ENCODE measurements around the gene MSH3.

Gene MSH3

DNA sequence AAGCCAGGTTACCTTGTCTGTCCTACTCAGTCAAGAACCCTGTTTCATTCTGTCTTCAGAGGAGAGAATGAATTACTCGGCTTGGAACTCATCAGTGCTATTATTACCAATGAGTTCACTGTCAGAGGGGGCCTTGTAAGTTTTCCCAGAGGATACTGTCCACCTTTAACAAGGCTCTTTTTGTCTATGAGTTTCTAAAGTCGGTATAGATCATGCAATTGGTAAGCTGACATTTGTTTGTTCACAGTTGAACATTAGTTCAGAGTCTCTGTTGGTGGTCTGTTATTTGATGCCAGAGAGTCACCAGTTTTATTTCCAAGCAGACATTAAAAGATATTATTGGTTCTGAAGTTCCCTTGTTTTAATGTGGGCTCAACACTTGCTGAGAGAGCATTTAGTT, 58.5 kb downstream of the MSH3 start:
- TF ChIP-seq ZNF274 (IDR thresholded peaks at IDR 0.05; ENCODE audit: low read depth, low read length) (no peak), YY1 (IDR thresholded peaks at IDR 0.05; ENCODE audit: insufficient read depth, insufficient read length) (no peak), SUZ12 (IDR thresholded peaks at IDR 0.05; ENCODE audit: extremely low read depth, insufficient read depth, insufficient read length) (no peak)
- H3K36me3 ChIP-seq (ENCODE audit: insufficient read depth, insufficient read length, low read length), result peaks cover 8% of the 10 kb centered on the region
- no peak overlapping the region for H3K4me3 ChIP-seq (ENCODE audit: insufficient read length, low read depth)
- no peak for DNase-seq (ENCODE audit: low read depth, low spot score)
- H3K9me3 ChIP-seq (ENCODE audit: insufficient read depth, low read length), result no peaks in the 10 kb centered on the region
- no peaks in the 10 kb centered on the region for H3K27me3 ChIP-seq (ENCODE audit: insufficient read depth, insufficient read length)
- H3K9ac ChIP-seq (ENCODE audit: insufficient read length, low read depth), result no peak overlapping the region
- no peaks in the 10 kb centered on the region for H3K4me1 ChIP-seq (ENCODE audit: insufficient read depth, insufficient read length)

DNA sequence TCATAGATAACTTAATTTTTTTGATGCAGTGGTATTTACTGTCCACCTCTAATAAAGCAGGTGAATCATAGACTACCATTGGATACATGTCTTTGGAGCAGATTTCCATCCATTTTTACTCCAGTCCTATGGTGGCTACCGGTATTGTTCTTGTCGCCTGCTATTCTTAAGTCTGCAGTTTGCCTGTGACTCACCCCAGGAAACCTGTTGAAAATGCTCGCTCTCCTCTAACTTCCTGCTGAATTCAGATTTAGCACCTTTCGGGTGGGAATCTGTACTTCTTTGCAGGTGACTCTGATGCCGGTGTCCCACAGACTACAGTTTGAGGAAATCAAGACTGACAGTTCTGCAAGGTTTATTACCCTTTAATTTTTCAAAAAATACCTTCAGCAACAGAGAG, 59.2 kb downstream of the MSH3 start:
- TF ChIP-seq SUZ12 (IDR thresholded peaks at IDR 0.05; ENCODE audit: extremely low read depth, insufficient read depth, insufficient read length), result no peak
- no peak for DNase-seq (ENCODE audit: low read depth, low spot score)
- no peaks in the 10 kb centered on the region for H3K9me3 ChIP-seq (ENCODE audit: insufficient read depth, low read length)
- no peak overlapping the region for H3K4me3 ChIP-seq (ENCODE audit: insufficient read length, low read depth)
- H3K4me1 ChIP-seq (ENCODE audit: insufficient read depth, insufficient read length), result no peaks in the 10 kb centered on the region
- H3K27me3 ChIP-seq (ENCODE audit: insufficient read depth, insufficient read length), result no peaks in the 10 kb centered on the region
- no peak overlapping the region for H3K9ac ChIP-seq (ENCODE audit: insufficient read length, low read depth)
- H3K36me3 ChIP-seq (ENCODE audit: insufficient read depth, insufficient read length, low read length), result peaks cover 8% of the 10 kb centered on the region

DNA sequence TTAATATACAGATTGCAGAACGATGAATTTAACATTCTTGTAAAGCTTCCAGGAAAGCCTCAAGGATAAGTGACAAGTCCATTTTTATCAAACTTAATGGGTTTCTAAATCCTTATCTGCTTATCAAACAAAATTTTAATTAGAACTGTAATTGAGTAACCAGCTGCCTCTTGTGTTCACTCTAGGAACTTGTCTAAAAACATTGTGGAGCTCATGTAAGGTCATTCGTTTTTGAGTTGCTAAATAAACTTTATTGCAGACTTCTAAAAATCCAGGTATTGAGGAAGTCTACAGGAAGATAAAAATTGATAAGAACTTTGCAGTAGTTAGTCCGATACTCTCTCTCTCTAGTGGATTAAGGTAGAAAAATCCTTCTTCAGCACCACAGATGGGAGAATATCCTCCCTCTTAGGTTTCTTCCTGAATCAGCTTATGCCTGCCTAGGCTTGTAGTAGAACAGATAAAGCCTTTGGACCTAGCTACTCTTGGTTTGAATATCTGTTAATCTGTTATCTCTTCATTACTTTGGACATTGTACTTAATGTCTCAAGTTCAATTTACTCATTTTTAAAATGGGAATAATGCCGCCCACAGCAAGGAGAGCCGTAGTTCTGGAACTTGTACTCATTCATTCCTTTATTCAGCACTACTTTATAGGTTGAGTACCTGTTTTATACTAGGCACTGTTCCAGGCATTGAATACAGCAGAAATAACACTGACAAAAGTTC, 60.3 kb downstream of the MSH3 start:
- TF ChIP-seq SUZ12 (IDR thresholded peaks at IDR 0.05; ENCODE audit: extremely low read depth, insufficient read depth, insufficient read length), result no peak
- no peak for TF ChIP-seq YY1 (IDR thresholded peaks at IDR 0.05; ENCODE audit: insufficient read depth, insufficient read length)
- TF ChIP-seq ZNF274 (IDR thresholded peaks at IDR 0.05; ENCODE audit: low read depth, low read length), result no peak
- 0 out of 2 replicates have a peak, but pooled peaks cover 2% of the 10 kb centered on the region for H3K9me3 ChIP-seq (ENCODE audit: insufficient read depth, low read length)
- H3K9ac ChIP-seq (ENCODE audit: insufficient read length, low read depth), result no peak overlapping the region
- H3K36me3 ChIP-seq (ENCODE audit: insufficient read depth, insufficient read length, low read length), result peaks cover 8% of the 10 kb centered on the region
- no peaks in the 10 kb centered on the region for H3K4me1 ChIP-seq (ENCODE audit: insufficient read depth, insufficient read length)
- no peak overlapping the region for H3K4me3 ChIP-seq (ENCODE audit: insufficient read length, low read depth)
- DNase-seq (ENCODE audit: low read depth, low spot score), result no peak
- H3K27me3 ChIP-seq (ENCODE audit: insufficient read depth, insufficient read length), result no peaks in the 10 kb centered on the region

DNA sequence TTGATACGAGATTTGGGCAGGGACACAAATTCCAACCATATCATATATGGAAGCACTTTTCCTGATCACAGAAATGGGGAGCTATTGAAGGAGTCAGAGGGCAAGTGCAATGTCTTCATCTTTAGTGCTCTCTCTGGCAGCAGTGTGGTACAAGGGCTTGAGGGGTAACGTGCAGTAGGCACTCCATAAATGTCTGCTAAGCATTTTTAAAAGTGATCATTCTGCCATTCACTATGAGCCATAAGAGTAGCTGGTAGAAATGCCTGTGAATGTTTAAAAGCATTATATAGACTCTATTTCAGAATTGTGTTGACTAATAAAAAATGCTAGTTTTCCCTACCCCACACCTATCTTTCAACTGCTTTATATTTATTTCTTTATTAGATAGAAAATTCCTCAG, 61.4 kb downstream of the MSH3 start:
- no peak for DNase-seq (ENCODE audit: low read depth, low spot score)
- TF ChIP-seq SUZ12 (IDR thresholded peaks at IDR 0.05; ENCODE audit: extremely low read depth, insufficient read depth, insufficient read length), result no peak
- no peak for TF ChIP-seq ZNF274 (IDR thresholded peaks at IDR 0.05; ENCODE audit: low read depth, low read length)
- TF ChIP-seq YY1 (IDR thresholded peaks at IDR 0.05; ENCODE audit: insufficient read depth, insufficient read length), result no peak
- peaks cover 8% of the 10 kb centered on the region for H3K36me3 ChIP-seq (ENCODE audit: insufficient read depth, insufficient read length, low read length)
- no peak overlapping the region for H3K4me3 ChIP-seq (ENCODE audit: insufficient read length, low read depth)
- H3K9ac ChIP-seq (ENCODE audit: insufficient read length, low read depth), result no peak overlapping the region
- no peaks in the 10 kb centered on the region for H3K4me1 ChIP-seq (ENCODE audit: insufficient read depth, insufficient read length)
- no peaks in the 10 kb centered on the region for H3K27me3 ChIP-seq (ENCODE audit: insufficient read depth, insufficient read length)
- 0 out of 2 replicates have a peak, but pooled peaks cover 5% of the 10 kb centered on the region for H3K9me3 ChIP-seq (ENCODE audit: insufficient read depth, low read length)

DNA sequence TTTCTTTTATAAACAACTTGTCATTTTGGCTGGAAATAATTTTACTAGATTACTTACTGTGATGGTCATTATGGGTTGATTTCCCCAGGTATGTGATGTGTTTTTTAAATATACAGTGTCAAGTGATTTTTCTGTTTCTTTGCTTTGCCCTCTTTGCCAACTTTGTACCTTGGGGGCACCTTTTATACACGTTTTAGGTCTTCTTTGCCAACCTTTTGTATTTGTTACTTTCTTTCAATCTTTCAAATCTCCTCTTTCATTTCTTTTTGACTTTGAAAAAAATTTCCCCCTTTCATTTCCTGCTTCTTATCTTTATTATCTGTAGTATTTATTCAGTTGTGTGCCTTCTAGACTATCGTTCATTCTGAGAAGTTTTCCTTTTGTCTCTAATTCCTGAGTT, 65.7 kb downstream of the MSH3 start:
- peaks cover under 1% of the 10 kb centered on the region for H3K36me3 ChIP-seq (ENCODE audit: insufficient read depth, insufficient read length, low read length)

DNA sequence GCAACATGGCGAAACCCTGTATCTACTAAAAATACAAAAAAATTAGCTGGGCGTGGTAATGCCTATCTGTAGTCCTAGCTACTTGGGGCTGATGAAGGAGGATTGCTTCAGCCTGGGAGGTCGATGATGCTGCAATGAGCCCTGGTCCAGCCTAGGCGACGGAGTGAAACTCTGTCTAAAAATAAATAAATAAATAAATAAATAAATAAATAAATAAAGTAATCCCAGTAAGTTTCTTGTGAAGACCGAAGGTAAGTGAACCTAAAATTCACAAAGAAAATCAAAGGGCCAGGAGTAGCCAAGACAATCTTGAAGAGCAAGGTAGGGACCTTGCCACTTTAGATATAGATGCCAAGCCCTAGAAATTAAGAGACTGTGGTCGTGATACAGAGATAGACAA, 68.5 kb downstream of the MSH3 start:
- TF ChIP-seq ZNF274 (IDR thresholded peaks at IDR 0.05; ENCODE audit: low read depth, low read length) (no peak), SUZ12 (IDR thresholded peaks at IDR 0.05; ENCODE audit: extremely low read depth, insufficient read depth, insufficient read length) (no peak), YY1 (IDR thresholded peaks at IDR 0.05; ENCODE audit: insufficient read depth, insufficient read length) (no peak)
- H3K27me3 ChIP-seq (ENCODE audit: insufficient read depth, insufficient read length), result no peaks in the 10 kb centered on the region
- peaks cover 11% of the 10 kb centered on the region for H3K36me3 ChIP-seq (ENCODE audit: insufficient read depth, insufficient read length, low read length)

More for the DNA sequence above, 65.7 kb downstream of the MSH3 start:
- no peaks in the 10 kb centered on the region for H3K4me1 ChIP-seq (ENCODE audit: insufficient read depth, insufficient read length)
- H3K27me3 ChIP-seq (ENCODE audit: insufficient read depth, insufficient read length), result no peaks in the 10 kb centered on the region
- 0 out of 2 replicates have a peak, but pooled peaks cover 5% of the 10 kb centered on the region for H3K9me3 ChIP-seq (ENCODE audit: insufficient read depth, low read length)
- no peak for DNase-seq (ENCODE audit: low read depth, low spot score)
- H3K9ac ChIP-seq (ENCODE audit: insufficient read length, low read depth), result no peak overlapping the region
- TF ChIP-seq SUZ12 (IDR thresholded peaks at IDR 0.05; ENCODE audit: extremely low read depth, insufficient read depth, insufficient read length), result no peak
- no peak for TF ChIP-seq YY1 (IDR thresholded peaks at IDR 0.05; ENCODE audit: insufficient read depth, insufficient read length)
- no peak for TF ChIP-seq ZNF274 (IDR thresholded peaks at IDR 0.05; ENCODE audit: low read depth, low read length)
- H3K4me3 ChIP-seq (ENCODE audit: insufficient read length, low read depth), result no peak overlapping the region

GRCh38 chr5:80725446-80725845, 71.0 kb downstream of the MSH3 start:
- Histone ChIP-seq H3K4me3 (ENCODE audit: insufficient read length, low read depth) (no peak overlapping the region), H3K9ac (ENCODE audit: insufficient read length, low read depth) (no peak overlapping the region), H3K36me3 (ENCODE audit: insufficient read depth, insufficient read length, low read length) (peaks cover 11% of the 10 kb centered on the region), H3K27me3 (ENCODE audit: insufficient read depth, insufficient read length) (no peaks in the 10 kb centered on the region), H3K4me1 (ENCODE audit: insufficient read depth, insufficient read length) (no peaks in the 10 kb centered on the region), H3K9me3 (ENCODE audit: insufficient read depth, low read length) (no peaks in the 10 kb centered on the region)
- DNase-seq (ENCODE audit: low read depth, low spot score), result no peak
- TF ChIP-seq SUZ12 (IDR thresholded peaks at IDR 0.05; ENCODE audit: extremely low read depth, insufficient read depth, insufficient read length) (no peak), YY1 (IDR thresholded peaks at IDR 0.05; ENCODE audit: insufficient read depth, insufficient read length) (no peak)

More for the DNA sequence above, 68.5 kb downstream of the MSH3 start:
- H3K9ac ChIP-seq (ENCODE audit: insufficient read length, low read depth), result no peak overlapping the region
- no peak overlapping the region for H3K4me3 ChIP-seq (ENCODE audit: insufficient read length, low read depth)
- DNase-seq (ENCODE audit: low read depth, low spot score), result no peak
- H3K4me1 ChIP-seq (ENCODE audit: insufficient read depth, insufficient read length), result no peaks in the 10 kb centered on the region
- H3K9me3 ChIP-seq (ENCODE audit: insufficient read depth, low read length), result 0 out of 2 replicates have a peak, but pooled peaks cover 5% of the 10 kb centered on the region
